RWPE2 (cell line): Measurements from ENCODE around the gene ARCN1.

Source experiments
- ATAC-seq: fragments of 200-7000 bp; cut with Tn5 transposase; 3 replicates; pipeline ENCODE4 v1.9.1; 2021; ENCODE audit warnings: low read depth
- DNase-seq: peaks from one replicate; pipeline ENCODE4 v3.0.0-alpha.2; 2020; ENCODE audit warnings: low spot score
- H3K27ac ChIP-seq: fragments of 450-650 bp; 2 replicates; pipeline ENCODE4 v1.5.1; 2017; ENCODE audit warnings: mild to moderate bottlenecking; ENCODE audit not compliant: poor library complexity, severe bottlenecking
- H3K27me3 ChIP-seq: fragments of 250-450 bp; sonication (Bioruptor Pico); 2 replicates; pipeline ENCODE4 v1.5.1; 2021; ENCODE audit warnings: mild to moderate bottlenecking, moderate library complexity; ENCODE audit not compliant: insufficient read depth, poor library complexity, severe bottlenecking
- H3K36me3 ChIP-seq: fragments of 250-450 bp; sonication (Bioruptor Pico); 2 replicates; pipeline ENCODE4 v1.5.1; 2020; ENCODE audit warnings: low read depth, mild to moderate bottlenecking, moderate library complexity
- H3K4me1 ChIP-seq: fragments of 250-450 bp; sonication (Bioruptor Pico); 2 replicates; pipeline ENCODE4 v1.5.1; 2021; ENCODE audit warnings: mild to moderate bottlenecking, moderate library complexity; ENCODE audit not compliant: insufficient read depth, poor library complexity, severe bottlenecking
- H3K4me3 ChIP-seq: fragments of 250-450 bp; sonication (Bioruptor Pico); 2 replicates; pipeline ENCODE4 v1.5.1; 2021; ENCODE audit warnings: mild to moderate bottlenecking, moderate library complexity; ENCODE audit not compliant: severe bottlenecking
- H3K9me3 ChIP-seq: fragments of 250-450 bp; sonication (Bioruptor Pico); 2 replicates; pipeline ENCODE4 v1.5.1; 2021; ENCODE audit warnings: mild to moderate bottlenecking, moderate library complexity; ENCODE audit not compliant: severe bottlenecking
- CTCF ChIP-seq: fragments of 450-650 bp; IDR thresholded peaks from one replicate; pipeline ENCODE4 v1.5.1; 2017; ENCODE audit warnings: mild to moderate bottlenecking, moderate library complexity; ENCODE audit not compliant: poor library complexity, severe bottlenecking

The ARCN1 gene

GRCh38 chr11:118530683-118531596 is 41.3 kb upstream of the ARCN1 start, which contains the start of gene TMEM25:
Gene TMEM25, plus strand, starts transcription at chr11:118531192. Its CDS starts 610 bp downstream, at chr11:118531802.
- peak; percentile 76 for DNase-seq
- H3K27ac ChIP-seq: peak within 1 kb of the TSS; percentile 25

GRCh38 chr11:118531597-118532084 is 40.6 kb upstream of the ARCN1 start:
- DNase-seq (peak; percentile 62), ATAC-seq (peak; percentile 44)
- H3K4me1 ChIP-seq: peaks cover 6% of the 10 kb centered on the region
- no peaks in the 10 kb centered on the region for H3K9me3 ChIP-seq
- no peak for TF ChIP-seq CTCF
- H3K27ac ChIP-seq: peak overlapping the region; percentile 25
- peak overlapping the region; percentile 90 for H3K4me3 ChIP-seq
- no peaks in the 10 kb centered on the region; the same call in 1 of the 2 replicates for H3K36me3 ChIP-seq
- H3K27me3 ChIP-seq: no peaks in the 10 kb centered on the region

More at GRCh38 chr11:118530683-118531596, 41.3 kb upstream of the ARCN1 start, which contains the start of gene TMEM25:
- ATAC-seq: peak; percentile 80
- H3K27me3 ChIP-seq: no peaks in the 10 kb centered on the region
- H3K36me3 ChIP-seq: no peaks in the 10 kb centered on the region; the same call in 1 of the 2 replicates
- no peak for TF ChIP-seq CTCF
- H3K9me3 ChIP-seq: no peaks in the 10 kb centered on the region
- peaks cover 6% of the 10 kb centered on the region for H3K4me1 ChIP-seq
- H3K4me3 ChIP-seq: peak within 1 kb of the TSS; percentile 90

- Histone ChIP-seq H3K4me3 (peak overlapping the region; percentile 90), H3K4me1 (peaks cover 6% of the 10 kb centered on the region), H3K36me3 (no peaks in the 10 kb centered on the region; the same call in 1 of the 2 replicates), H3K27ac (peak overlapping the region; percentile 25), H3K27me3 (no peaks in the 10 kb centered on the region), H3K9me3 (no peaks in the 10 kb centered on the region)
- DNase-seq (no peak), ATAC-seq (no peak)
- no peak for TF ChIP-seq CTCF
These were observed 40.1 kb upstream of the ARCN1 start for GRCh38 chr11:118532091-118532490.

- DNase-seq (no peak), ATAC-seq (no peak)
- Histone ChIP-seq H3K4me1 (peaks cover 6% of the 10 kb centered on the region), H3K27me3 (no peaks in the 10 kb centered on the region), H3K9me3 (no peaks in the 10 kb centered on the region), H3K4me3 (no peak overlapping the region), H3K27ac (no peak overlapping the region), H3K36me3 (no peaks in the 10 kb centered on the region; the same call in 1 of the 2 replicates)
- TF ChIP-seq CTCF: no peak
These were observed 39.1 kb upstream of the ARCN1 start for GRCh38 chr11:118532852-118533768.
